ENCODE results near the gene COL6A1.
"Not testable (repeated sequence)": the region's sequence is repeated elsewhere in the genome, so short reads cannot be mapped to it uniquely, and the experiment has no call there.

- TF ChIP-seq, protein P1, sequence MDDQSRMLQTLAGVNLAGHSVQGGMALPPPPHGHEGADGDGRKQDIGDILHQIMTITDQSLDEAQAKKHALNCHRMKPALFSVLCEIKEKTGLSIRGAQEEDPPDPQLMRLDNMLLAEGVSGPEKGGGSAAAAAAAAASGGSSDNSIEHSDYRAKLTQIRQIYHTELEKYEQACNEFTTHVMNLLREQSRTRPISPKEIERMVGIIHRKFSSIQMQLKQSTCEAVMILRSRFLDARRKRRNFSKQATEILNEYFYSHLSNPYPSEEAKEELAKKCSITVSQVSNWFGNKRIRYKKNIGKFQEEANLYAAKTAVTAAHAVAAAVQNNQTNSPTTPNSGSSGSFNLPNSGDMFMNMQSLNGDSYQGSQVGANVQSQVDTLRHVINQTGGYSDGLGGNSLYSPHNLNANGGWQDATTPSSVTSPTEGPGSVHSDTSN (IDR thresholded peaks at IDR 0.05), result not testable (repeated sequence)
- TF ChIP-seq HDAC2 (IDR thresholded peaks at IDR 0.05); BHLHE40 (IDR thresholded peaks at IDR 0.05; ENCODE audit: low read depth, low read length); NFE2L2 (conservative IDR thresholded peaks at IDR 0.05; ENCODE audit: low read length); POLR2A (IDR thresholded peaks at IDR 0.05; ENCODE audit: low read length); REST (IDR thresholded peaks at IDR 0.05); KDM1A (IDR thresholded peaks at IDR 0.05; ENCODE audit: low read depth); MYC (IDR thresholded peaks at IDR 0.05; ENCODE audit: borderline replicate concordance, low read length); RCOR1 (IDR thresholded peaks at IDR 0.05; ENCODE audit: low read depth, low read length): not testable (repeated sequence)
- TF ChIP-seq, protein P2, sequence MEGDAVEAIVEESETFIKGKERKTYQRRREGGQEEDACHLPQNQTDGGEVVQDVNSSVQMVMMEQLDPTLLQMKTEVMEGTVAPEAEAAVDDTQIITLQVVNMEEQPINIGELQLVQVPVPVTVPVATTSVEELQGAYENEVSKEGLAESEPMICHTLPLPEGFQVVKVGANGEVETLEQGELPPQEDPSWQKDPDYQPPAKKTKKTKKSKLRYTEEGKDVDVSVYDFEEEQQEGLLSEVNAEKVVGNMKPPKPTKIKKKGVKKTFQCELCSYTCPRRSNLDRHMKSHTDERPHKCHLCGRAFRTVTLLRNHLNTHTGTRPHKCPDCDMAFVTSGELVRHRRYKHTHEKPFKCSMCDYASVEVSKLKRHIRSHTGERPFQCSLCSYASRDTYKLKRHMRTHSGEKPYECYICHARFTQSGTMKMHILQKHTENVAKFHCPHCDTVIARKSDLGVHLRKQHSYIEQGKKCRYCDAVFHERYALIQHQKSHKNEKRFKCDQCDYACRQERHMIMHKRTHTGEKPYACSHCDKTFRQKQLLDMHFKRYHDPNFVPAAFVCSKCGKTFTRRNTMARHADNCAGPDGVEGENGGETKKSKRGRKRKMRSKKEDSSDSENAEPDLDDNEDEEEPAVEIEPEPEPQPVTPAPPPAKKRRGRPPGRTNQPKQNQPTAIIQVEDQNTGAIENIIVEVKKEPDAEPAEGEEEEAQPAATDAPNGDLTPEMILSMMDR (IDR thresholded peaks at IDR 0.05), result not testable (repeated sequence)
- TF ChIP-seq, protein P3, sequence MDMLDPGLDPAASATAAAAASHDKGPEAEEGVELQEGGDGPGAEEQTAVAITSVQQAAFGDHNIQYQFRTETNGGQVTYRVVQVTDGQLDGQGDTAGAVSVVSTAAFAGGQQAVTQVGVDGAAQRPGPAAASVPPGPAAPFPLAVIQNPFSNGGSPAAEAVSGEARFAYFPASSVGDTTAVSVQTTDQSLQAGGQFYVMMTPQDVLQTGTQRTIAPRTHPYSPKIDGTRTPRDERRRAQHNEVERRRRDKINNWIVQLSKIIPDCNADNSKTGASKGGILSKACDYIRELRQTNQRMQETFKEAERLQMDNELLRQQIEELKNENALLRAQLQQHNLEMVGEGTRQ (IDR thresholded peaks at IDR 0.05), result not testable (repeated sequence)
Measured at GRCh38 chr21:46005894-46006546, 24.4 kb downstream of the COL6A1 start.

Data from A549 (cell line).